HL-60 (cell line): ENCODE data around the gene VRK2.

Source experiments
- POLR2AphosphoS5 ChIP-seq: IDR thresholded peaks from 2 replicates; pipeline ENCODE4 v1.6.1; 2012; ENCODE audit warnings: low read depth
- TF ChIP-seq, protein P1 (sequence below): IDR thresholded peaks from one replicate; pipeline ENCODE4 v1.5.1; 2011; ENCODE audit warnings: low read length, control low read depth, inconsistent platforms; ENCODE audit not compliant: insufficient read depth

DNA sequence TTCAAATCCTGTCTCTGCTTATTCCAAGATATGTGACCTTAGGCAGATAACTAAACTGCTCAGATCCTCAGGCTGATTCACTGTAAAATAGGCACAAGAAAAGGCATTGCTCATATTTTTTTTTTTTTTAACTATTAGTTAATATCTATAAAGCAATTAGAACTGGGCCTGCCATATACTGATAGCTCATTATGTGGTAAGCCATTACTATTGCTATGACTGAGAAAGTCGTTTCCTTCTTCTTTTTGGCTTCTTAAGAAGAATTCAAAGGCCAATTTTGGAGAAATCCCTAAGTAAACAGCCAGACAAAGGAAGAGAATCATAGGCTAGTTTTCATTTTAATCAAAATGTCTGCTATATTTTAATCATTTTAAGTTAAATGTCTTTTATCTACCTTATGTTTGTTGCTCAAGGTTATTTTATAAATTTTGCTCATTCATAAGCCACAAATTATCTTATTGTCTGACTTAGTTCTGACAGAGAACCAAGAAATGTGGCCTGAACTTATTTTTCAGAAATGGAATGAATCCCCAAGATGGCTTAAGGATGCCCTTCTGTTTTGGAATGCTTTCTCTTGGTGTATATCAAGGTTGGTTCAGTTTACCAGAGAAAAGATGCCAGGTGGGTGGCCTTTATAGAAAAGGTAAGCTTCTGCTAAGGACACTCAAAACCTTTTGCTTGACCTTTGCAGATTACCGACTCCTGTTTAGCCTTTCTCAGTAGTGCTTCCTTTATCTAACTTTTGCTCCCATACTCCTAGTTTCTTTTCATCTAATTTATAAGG is 21.3 kb upstream of the VRK2 start:
- TF ChIP-seq, protein P1, sequence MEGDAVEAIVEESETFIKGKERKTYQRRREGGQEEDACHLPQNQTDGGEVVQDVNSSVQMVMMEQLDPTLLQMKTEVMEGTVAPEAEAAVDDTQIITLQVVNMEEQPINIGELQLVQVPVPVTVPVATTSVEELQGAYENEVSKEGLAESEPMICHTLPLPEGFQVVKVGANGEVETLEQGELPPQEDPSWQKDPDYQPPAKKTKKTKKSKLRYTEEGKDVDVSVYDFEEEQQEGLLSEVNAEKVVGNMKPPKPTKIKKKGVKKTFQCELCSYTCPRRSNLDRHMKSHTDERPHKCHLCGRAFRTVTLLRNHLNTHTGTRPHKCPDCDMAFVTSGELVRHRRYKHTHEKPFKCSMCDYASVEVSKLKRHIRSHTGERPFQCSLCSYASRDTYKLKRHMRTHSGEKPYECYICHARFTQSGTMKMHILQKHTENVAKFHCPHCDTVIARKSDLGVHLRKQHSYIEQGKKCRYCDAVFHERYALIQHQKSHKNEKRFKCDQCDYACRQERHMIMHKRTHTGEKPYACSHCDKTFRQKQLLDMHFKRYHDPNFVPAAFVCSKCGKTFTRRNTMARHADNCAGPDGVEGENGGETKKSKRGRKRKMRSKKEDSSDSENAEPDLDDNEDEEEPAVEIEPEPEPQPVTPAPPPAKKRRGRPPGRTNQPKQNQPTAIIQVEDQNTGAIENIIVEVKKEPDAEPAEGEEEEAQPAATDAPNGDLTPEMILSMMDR: no peak
- no peak for TF ChIP-seq POLR2AphosphoS5
